HG03066 (cell line): ENCODE measurements around the gene ARFGAP1.
A peak's percentile ranks its signal among the peaks of the same experiment; 100 is the strongest.

Experiments
- ATAC-seq: cut with Tn5 transposase; IDR thresholded peaks from one replicate; pipeline ENCODE4 v1.9.1; 2021; ENCODE audit warnings: low read depth; ENCODE audit not compliant: unreplicated experiment

ARFGAP1 gene

GRCh38 chr20:63272105-63273058, at the start of gene ARFGAP1:
ARFGAP1 (plus strand) TSS chr20:63272813; CDS start chr20:63275581, 2,768 bp downstream.
- peak; percentile 92 for ATAC-seq

- ATAC-seq = no peak
These were observed 49.3 kb upstream of the ARFGAP1 start for GRCh38 chr20:63223121-63223825.

- no peak for ATAC-seq
These were observed 48.8 kb upstream of the ARFGAP1 start for GRCh38 chr20:63223826-63224207.

GRCh38 chr20:63224412-63225081, 48.1 kb upstream of the ARFGAP1 start:
- no peak for ATAC-seq

- no peak for ATAC-seq
These were observed 47.5 kb upstream of the ARFGAP1 start for GRCh38 chr20:63225082-63225454.

DNA sequence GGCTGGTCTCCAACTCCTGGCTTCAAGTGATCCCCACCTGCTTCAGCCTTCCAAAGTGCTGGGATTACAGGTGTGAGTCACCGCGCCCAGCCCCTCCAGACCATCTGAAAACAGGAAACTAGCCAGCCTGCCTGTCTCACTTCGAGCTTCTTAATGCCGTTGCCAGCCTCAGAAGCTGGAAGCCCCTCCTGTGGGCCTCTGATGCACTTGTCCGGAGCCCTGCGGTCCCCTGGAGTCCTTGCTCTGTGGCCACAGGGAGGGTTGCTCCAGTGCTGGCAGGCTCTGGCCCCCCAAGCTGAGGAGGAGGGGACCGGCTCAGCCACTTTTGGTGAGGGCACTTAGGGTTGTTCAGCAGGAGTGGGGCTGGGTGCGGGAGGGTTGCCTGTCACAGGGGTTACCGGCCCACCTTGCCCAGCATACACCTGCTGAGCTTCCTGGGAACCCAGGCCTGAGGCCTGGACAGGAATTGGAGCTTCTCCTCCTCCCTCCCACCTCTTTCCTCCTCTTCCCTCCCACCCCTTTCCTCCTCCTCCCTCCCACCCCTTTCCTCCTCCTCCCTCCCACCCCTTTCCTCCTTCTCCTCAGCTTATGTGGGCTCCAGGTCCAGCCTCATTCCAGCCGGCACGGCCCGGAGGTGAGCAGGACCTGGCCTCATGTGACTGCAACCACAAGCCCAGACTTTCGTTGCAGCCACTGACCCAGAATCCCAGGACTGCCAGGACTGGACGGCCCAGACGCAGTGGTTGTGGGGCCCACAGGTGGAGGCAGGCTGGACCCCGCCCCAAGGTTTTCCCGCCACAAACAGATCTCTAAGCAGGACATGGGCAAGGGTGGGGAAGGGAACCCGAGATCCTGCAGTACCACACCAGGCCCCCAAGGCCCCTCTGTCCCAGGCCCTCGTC, 46.3 kb upstream of the ARFGAP1 start:
- no peak for ATAC-seq

- ATAC-seq = no peak
These were observed 45.4 kb upstream of the ARFGAP1 start for GRCh38 chr20:63227260-63227659.

DNA sequence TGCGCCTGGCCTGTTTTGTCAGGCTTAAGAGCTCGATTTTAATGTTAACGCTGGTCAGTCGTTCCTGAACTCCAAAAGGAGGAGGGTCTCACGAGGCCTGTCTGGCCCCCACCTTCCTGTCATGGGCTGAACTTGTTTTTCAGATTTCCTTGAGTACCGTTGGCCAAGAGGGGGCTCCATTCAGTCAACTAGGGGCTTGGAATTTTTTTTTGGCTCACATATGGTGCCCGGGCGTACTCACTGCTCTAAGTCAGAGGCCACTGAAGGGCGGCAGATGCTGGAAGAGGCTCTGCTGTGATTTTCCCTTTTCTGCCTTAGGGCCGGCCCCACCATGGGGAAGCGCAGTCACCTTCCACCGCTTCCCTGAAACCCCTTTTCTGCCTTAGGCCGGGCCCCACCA, 43.8 kb upstream of the ARFGAP1 start:
- ATAC-seq = no peak

- no peak for ATAC-seq
These were observed 41.8 kb upstream of the ARFGAP1 start for GRCh38 chr20:63230800-63231268.

- ATAC-seq = no peak
These were observed 40.2 kb upstream of the ARFGAP1 start for GRCh38 chr20:63232235-63233060.

GRCh38 chr20:63233061-63233344, 39.6 kb upstream of the ARFGAP1 start:
- ATAC-seq = no peak

DNA sequence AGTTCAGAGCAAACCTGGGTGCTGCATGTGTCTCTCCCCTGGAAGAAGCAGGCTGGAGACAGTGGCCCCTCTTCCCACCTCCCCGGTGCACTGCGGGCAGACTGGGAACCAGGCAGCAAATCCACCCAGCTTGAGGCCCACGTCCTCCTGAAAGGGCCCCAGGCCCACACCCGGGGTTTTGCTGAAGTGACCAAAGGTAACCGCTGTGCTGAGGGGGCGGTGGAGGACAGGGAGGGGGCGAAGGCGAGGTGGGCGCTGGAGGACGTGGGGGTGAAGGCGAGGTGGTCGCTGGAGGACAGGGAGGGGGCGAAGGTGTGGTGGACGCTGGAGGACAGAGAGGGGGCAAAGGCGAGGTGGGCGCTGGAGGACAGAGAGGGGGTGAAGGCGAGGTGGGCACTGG, 38.7 kb upstream of the ARFGAP1 start:
- no peak for ATAC-seq

DNA sequence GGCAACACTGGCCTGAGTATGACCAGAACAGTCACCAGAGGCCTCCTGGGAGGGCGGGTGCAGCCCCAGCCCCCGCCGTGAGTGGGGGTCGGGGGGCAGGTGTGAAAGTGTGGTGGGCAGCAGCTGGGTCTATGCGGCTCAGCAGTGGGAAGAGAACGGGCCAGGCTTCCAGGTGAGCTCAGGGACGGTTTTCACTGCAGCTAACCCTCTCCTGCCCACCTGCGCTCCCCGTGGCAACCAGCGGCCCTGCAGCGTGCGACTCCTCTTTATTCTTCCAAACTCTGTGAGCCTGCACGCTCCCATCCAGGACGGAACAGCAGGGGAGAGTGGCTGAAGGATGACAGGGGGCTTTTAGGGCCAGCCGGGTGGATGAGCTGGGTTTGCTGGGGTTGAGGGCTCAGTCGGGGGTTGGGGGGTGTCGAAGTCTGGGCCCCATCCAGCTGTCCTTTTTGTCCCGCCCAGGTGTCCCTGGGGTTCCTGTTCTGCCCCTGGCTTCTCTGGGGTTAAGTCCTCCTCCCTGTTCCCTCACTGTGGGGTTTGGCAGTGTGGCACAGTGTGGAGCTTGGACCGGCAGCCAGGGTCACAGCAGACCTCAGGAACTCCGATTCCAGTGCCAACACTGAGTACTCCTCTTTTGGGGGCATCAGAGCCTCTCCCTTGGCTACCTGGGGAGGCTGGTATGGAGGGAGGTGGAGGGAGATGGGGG, 37.8 kb upstream of the ARFGAP1 start:
- no peak for ATAC-seq

- no peak for ATAC-seq
These were observed 37.1 kb upstream of the ARFGAP1 start, which contains the start of gene BIRC7 for GRCh38 chr20:63235399-63235983. BIRC7 (plus strand) TSS chr20:63235905; CDS start chr20:63236097, 192 bp downstream.

DNA sequence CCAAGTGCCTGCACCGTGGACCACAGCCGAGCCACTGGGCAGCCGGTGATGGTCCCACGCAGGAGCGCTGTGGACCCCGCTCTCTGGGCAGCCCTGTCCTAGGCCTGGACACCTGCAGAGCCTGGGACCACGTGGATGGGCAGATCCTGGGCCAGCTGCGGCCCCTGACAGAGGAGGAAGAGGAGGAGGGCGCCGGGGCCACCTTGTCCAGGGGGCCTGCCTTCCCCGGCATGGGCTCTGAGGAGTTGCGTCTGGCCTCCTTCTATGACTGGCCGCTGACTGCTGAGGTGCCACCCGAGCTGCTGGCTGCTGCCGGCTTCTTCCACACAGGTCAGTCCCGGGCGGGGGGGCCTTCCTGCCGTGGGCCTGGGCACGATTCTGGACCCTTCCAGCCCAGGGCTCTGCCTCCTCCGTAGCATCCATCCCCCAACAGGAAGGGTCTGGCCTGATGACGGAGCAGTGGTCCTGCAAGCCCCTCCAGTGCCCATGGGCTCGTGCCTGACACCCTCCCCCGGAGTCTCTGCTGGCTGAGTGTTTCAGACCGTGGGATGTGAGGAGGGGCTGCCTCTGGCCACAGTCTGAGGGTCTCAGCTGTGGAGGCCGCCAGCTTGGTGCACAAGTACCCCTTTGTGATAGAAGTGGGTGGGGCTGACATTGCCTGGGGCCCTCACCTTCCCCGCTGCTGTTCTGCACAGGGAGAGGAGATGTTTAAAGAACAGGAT, 36.3 kb upstream of the ARFGAP1 start:
- ATAC-seq = no peak

DNA sequence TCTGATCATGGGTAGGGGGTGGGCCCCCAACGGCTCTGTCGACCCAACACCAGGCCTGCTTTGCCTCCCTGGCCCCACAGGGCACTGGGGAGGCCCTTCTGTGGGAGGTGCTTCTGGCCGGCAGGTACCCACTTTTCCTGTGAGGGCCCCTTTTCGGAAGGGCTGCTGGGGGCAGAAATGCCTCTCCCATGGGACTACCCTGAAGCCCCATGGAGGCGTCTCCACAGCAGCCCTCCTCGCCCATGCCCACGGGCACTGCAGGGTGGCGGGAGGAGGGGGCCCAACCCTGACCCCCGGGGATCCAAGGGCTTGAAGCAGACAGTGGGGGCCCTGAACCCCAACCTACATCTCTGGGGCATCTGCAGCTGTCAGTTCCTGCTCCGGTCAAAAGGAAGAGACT, 34.6 kb upstream of the ARFGAP1 start:
- no peak for ATAC-seq

DNA sequence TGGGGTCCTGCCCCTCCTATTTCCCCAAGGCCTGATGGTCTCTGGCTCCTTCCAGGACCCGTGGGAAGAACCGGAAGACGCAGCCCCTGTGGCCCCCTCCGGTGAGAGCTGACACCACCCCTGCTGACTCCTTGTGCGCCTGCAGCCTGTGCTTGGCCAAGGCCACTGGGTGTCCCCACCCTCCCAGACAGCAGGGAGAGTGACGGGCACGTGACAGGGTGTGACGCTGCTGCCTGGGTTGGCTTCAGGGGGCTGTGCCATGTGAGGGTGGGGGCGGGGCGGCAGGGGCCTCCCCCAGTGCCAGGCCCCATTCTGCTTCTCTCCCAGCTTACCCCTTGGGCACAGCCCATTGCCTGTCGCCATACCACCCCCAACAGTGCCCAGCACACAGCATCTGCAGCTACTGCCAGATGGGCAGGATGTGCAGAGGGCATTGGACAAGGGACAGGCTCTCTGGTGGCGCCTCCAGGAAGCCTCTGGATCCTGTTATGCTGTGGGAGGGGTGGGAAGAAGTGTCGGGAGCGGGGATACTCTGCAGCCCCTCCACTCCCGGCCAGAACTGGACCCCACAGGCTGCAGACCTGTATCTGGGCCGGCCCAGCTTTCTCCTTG, 34.0 kb upstream of the ARFGAP1 start:
- no peak for ATAC-seq
